ENCODE results near the gene PRICKLE1.

The PRICKLE1 gene

GRCh38 chr12:42458575-42458974, 131.0 kb downstream of the PRICKLE1 start:
- DNase-seq (ENCODE audit: low spot score), result no peak

GRCh38 chr12:42450248-42450647, 139.3 kb downstream of the PRICKLE1 start:
- no peak for DNase-seq (ENCODE audit: low spot score)

GRCh38 chr12:42448841-42449240, 140.7 kb downstream of the PRICKLE1 start:
- DNase-seq (ENCODE audit: low spot score), result no peak

- DNase-seq (ENCODE audit: low spot score), result no peak
Observed at GRCh38 chr12:42447371-42447786, 142.2 kb downstream of the PRICKLE1 start.

- DNase-seq (ENCODE audit: low spot score), result no peak
Observed at GRCh38 chr12:42446761-42447160, 142.8 kb downstream of the PRICKLE1 start.

- no peak for DNase-seq (ENCODE audit: low spot score)
Observed at GRCh38 chr12:42445891-42446290, 143.7 kb downstream of the PRICKLE1 start.

- no peak for DNase-seq (ENCODE audit: low spot score)
Observed at GRCh38 chr12:42444192-42444943, 145.2 kb downstream of the PRICKLE1 start.

GRCh38 chr12:42442888-42443287, 146.7 kb downstream of the PRICKLE1 start:
- DNase-seq (ENCODE audit: low spot score), result no peak

GRCh38 chr12:42442311-42442759, 147.2 kb downstream of the PRICKLE1 start:
- no peak for DNase-seq (ENCODE audit: low spot score)

GRCh38 chr12:42440608-42441007, 148.9 kb downstream of the PRICKLE1 start:
- no peak for DNase-seq (ENCODE audit: low spot score)

GRCh38 chr12:42432517-42433140, 156.9 kb downstream of the PRICKLE1 start:
- DNase-seq (ENCODE audit: low spot score), result no peak

- no peak for DNase-seq (ENCODE audit: low spot score)
Observed at GRCh38 chr12:42428850-42429249, 160.7 kb downstream of the PRICKLE1 start.

GRCh38 chr12:42426746-42427145, 162.8 kb downstream of the PRICKLE1 start:
- DNase-seq (ENCODE audit: low spot score), result no peak

GRCh38 chr12:42422785-42423184, 166.8 kb downstream of the PRICKLE1 start:
- no peak for DNase-seq (ENCODE audit: low spot score)

- no peak for DNase-seq (ENCODE audit: low spot score)
Observed at GRCh38 chr12:42421844-42422779, 167.4 kb downstream of the PRICKLE1 start.

- DNase-seq (ENCODE audit: low spot score), result no peak
Observed at GRCh38 chr12:42420395-42420794, 169.2 kb downstream of the PRICKLE1 start.

- DNase-seq (ENCODE audit: low spot score), result no peak
Observed at GRCh38 chr12:42410340-42410739, 179.2 kb downstream of the PRICKLE1 start.

GRCh38 chr12:42409471-42409870, 180.1 kb downstream of the PRICKLE1 start:
- no peak for DNase-seq (ENCODE audit: low spot score)

- no peak for DNase-seq (ENCODE audit: low spot score)
Observed at GRCh38 chr12:42407306-42407705, 182.2 kb downstream of the PRICKLE1 start.
